HepG2 (cell line): ENCODE measurements around the gene NAB2. TPM values are rescaled to one million over a fixed set of nuclear protein-coding genes. Genes with fewer than 3 reads are reported as not detected.

ENCODE experiments used
- polyA plus RNA-seq, 8 experiments: library from polyadenylated mRNA; depleted of rRNA in 3 of 8; stranded (reverse) in 7 of 8; unstranded in 1 of 8; fragments of >200 nt; fragmentation: Illumina TruSeq in 4 of 8; extraction: Trizol in 4 of 8; gene quantifications; 2 replicates each; pipeline versions ENCODE4 v1.2.1 to v1.2.3, GENCODE V29; 2011 to 2016; ENCODE audit warnings: low read depth in 4 of 8, missing spikeins in 1 of 8, mixed read lengths in 1 of 8; ENCODE audit not compliant: insufficient read depth in 1 of 8
- total RNA-seq, 5 experiments: library from RNA; depleted of rRNA; stranded (reverse); fragments of >200 nt; fragmentation: Illumina TruSeq; extraction: Trizol; gene quantifications; 2 replicates each; pipeline ENCODE4 v1.2.3, GENCODE V29; 2016; ENCODE audit warnings: low read depth in 1 of 5

NAB2 gene
- total and polyA plus RNA-seq, 2 of the 13 experiments (the other 11 are each of a cell fraction or from before 2014, with no cell fraction given): 11.7 to 12.9 TPM

Other genes starting within 250 kb of the NAB2 start
- gene SDR9C7, start 154.7 kb upstream of the NAB2 start, total RNA-seq (2016; rRNA removed; fragmentation: Illumina TruSeq; extraction: Trizol): not detected in 2 replicates
- 0.04 TPM in 1 of 2 replicates, not detected in the other for gene SDR9C7, start 154.7 kb upstream of the NAB2 start, polyA plus RNA-seq (2011; rRNA removed)
- gene RDH16, start 131.5 kb upstream of the NAB2 start, total RNA-seq (2016; rRNA removed; fragmentation: Illumina TruSeq; extraction: Trizol): 0.07 and 0.13 TPM in 2 replicates
- 0.05 TPM in 2 replicates for gene RDH16, start 131.5 kb upstream of the NAB2 start, polyA plus RNA-seq (2011; rRNA removed)
- gene ZBTB39, start 82.6 kb upstream of the NAB2 start, total RNA-seq (2016; rRNA removed; fragmentation: Illumina TruSeq; extraction: Trizol): 6.5 and 8.1 TPM in 2 replicates
- 6.4 and 6.9 TPM in 2 replicates for gene ZBTB39, start 82.6 kb upstream of the NAB2 start, polyA plus RNA-seq (2011; rRNA removed)
- gene TAC3, start 72.6 kb upstream of the NAB2 start, total RNA-seq (2016; rRNA removed; fragmentation: Illumina TruSeq; extraction: Trizol): 0.15 TPM in 1 of 2 replicates, not detected in the other
- 0.13 and 0.25 TPM in 2 replicates for gene TAC3, start 72.6 kb upstream of the NAB2 start, polyA plus RNA-seq (2011; rRNA removed)
- 5.3 TPM in 2 replicates for gene MYO1A, start 39.0 kb upstream of the NAB2 start, total RNA-seq (2016; rRNA removed; fragmentation: Illumina TruSeq; extraction: Trizol)
- 6.0 and 10.6 TPM in 2 replicates for gene MYO1A, start 39.0 kb upstream of the NAB2 start, polyA plus RNA-seq (2011; rRNA removed)
- 8.3 and 12.9 TPM in 2 replicates for gene NEMP1, start 10.3 kb upstream of the NAB2 start, total RNA-seq (2016; rRNA removed; fragmentation: Illumina TruSeq; extraction: Trizol)
- gene NEMP1, start 10.3 kb upstream of the NAB2 start, polyA plus RNA-seq (2011; rRNA removed): 7.4 and 11.4 TPM in 2 replicates
- 19.4 and 28.0 TPM in 2 replicates for gene STAT6, start 22.2 kb downstream of the NAB2 start, total RNA-seq (2016; rRNA removed; fragmentation: Illumina TruSeq; extraction: Trizol)
- 62.2 and 68.7 TPM in 2 replicates for gene STAT6, start 22.2 kb downstream of the NAB2 start, polyA plus RNA-seq (2011; rRNA removed)
- gene LRP1, start 39.4 kb downstream of the NAB2 start, total RNA-seq (2016; rRNA removed; fragmentation: Illumina TruSeq; extraction: Trizol): 14.7 and 16.5 TPM in 2 replicates
- gene LRP1, start 39.4 kb downstream of the NAB2 start, polyA plus RNA-seq (2011; rRNA removed): 30.8 and 33.6 TPM in 2 replicates
- not detected in 2 replicates for gene LRP1-AS, start 58.5 kb downstream of the NAB2 start, total RNA-seq (2016; rRNA removed; fragmentation: Illumina TruSeq; extraction: Trizol)
- 0.20 TPM in 1 of 2 replicates, not detected in the other for gene LRP1-AS, start 58.5 kb downstream of the NAB2 start, polyA plus RNA-seq (2011; rRNA removed)
- gene NXPH4, start 127.7 kb downstream of the NAB2 start, total RNA-seq (2016; rRNA removed; fragmentation: Illumina TruSeq; extraction: Trizol): not detected in 2 replicates
- gene NXPH4, start 127.7 kb downstream of the NAB2 start, polyA plus RNA-seq (2011; rRNA removed): 0.13 and 0.24 TPM in 2 replicates
- gene SHMT2, start 140.6 kb downstream of the NAB2 start, total RNA-seq (2016; rRNA removed; fragmentation: Illumina TruSeq; extraction: Trizol): 181 and 184 TPM in 2 replicates
- gene SHMT2, start 140.6 kb downstream of the NAB2 start, polyA plus RNA-seq (2011; rRNA removed): 393 and 420 TPM in 2 replicates
- gene STAC3, start 162.1 kb downstream of the NAB2 start, total RNA-seq (2016; rRNA removed; fragmentation: Illumina TruSeq; extraction: Trizol): 0.14 and 0.18 TPM in 2 replicates
- 0.22 and 0.27 TPM in 2 replicates for gene STAC3, start 162.1 kb downstream of the NAB2 start, polyA plus RNA-seq (2011; rRNA removed)